Lung (tissue), 12 donors: ENCODE results near the gene RXFP2. TPM values are rescaled to one million over a fixed set of nuclear protein-coding genes. Genes with fewer than 3 reads are reported as not detected.

Experiments used
- ATAC-seq: fragments of 200-7000 bp; cut with Tn5 transposase; one replicate; pipeline ENCODE4 v1.9.1; 2020; ENCODE audit warnings: moderate number of reproducible peaks; ENCODE audit not compliant: insufficient read depth, low FRiP score
- DNase-seq, 3 donors: peaks; one replicate each; pipeline ENCODE4 v3.0.0-alpha.2; 2013 to 2017
- H3K27ac ChIP-seq, 2 donors: one replicate each; pipeline ENCODE4 v1.5.1; 2013; ENCODE audit warnings: mild to moderate bottlenecking in 2 of 2, moderate library complexity in 2 of 2, control low read depth in 1 of 2, inconsistent platforms in 1 of 2, low read depth in 1 of 2, low read length in 1 of 2
- H3K27me3 ChIP-seq, 3 donors: one replicate each; pipeline ENCODE4 v1.5.1; 2013; ENCODE audit warnings: low read length in 2 of 3; ENCODE audit not compliant: control insufficient read depth in 3 of 3, insufficient read depth in 3 of 3
- H3K36me3 ChIP-seq, 4 donors: one replicate each; pipeline ENCODE4 v1.5.1; 2013; ENCODE audit warnings: low read length in 4 of 4, mild to moderate bottlenecking in 1 of 4, moderate library complexity in 1 of 4; ENCODE audit not compliant: control insufficient read depth in 4 of 4, insufficient read depth in 4 of 4
- H3K4me1 ChIP-seq, 5 donors: one replicate each; pipeline ENCODE4 v1.5.1; 2013; ENCODE audit warnings: low read length in 5 of 5, mild to moderate bottlenecking in 2 of 5, moderate library complexity in 1 of 5; ENCODE audit not compliant: control insufficient read depth in 5 of 5, insufficient read depth in 5 of 5
- H3K4me3 ChIP-seq: one replicate; pipeline ENCODE4 v1.5.1; 2013; ENCODE audit warnings: mild to moderate bottlenecking, control low read depth, moderate library complexity
- H3K9ac ChIP-seq, 2 donors: one replicate each; pipeline ENCODE4 v1.5.1; 2013; ENCODE audit warnings: low read length in 2 of 2, control low read depth in 1 of 2; ENCODE audit not compliant: insufficient read depth in 1 of 2
- H3K9me3 ChIP-seq, 4 donors: one replicate each; pipeline ENCODE4 v1.5.1; 2013; ENCODE audit warnings: low read length in 3 of 4, mild to moderate bottlenecking in 1 of 4, moderate library complexity in 1 of 4; ENCODE audit not compliant: control insufficient read depth in 4 of 4, insufficient read depth in 3 of 4
- WGBS, 2 donors: extraction: QIAGEN DNeasy Blood & Tissue Kit; methylation state at CpG; one replicate each; pipeline ENCODE4 v1.1.7; 2013; 5-methylcytosine and 5-hydroxymethylcytosine counted together
- polyA plus RNA-seq, 2 donors: library from polyadenylated mRNA; stranded (reverse); fragments of 200-250 nt; gene quantifications; one replicate each; pipeline ENCODE4 v1.2.1, GENCODE V29; 2013
- total RNA-seq, 2 donors: library from RNA; depleted of rRNA in 1 of 2; stranded (reverse); fragments of >200 nt in 1 of 2; gene quantifications; one replicate each; pipeline ENCODE4 v1.2.1, GENCODE V29; 2014 to 2021
- TF ChIP-seq, protein P1 (sequence below): IDR thresholded peaks from 2 replicates; pipeline ENCODE4 v1.5.1; 2012; ENCODE audit warnings: mild to moderate bottlenecking; ENCODE audit errors: control extremely low read depth, extremely low read depth
- donor health status: control.
- donor health status: control.
- donor health status: Bipolar disorder and iron deficiency.
- donor health status: healthy.
- donor health status: DM: yes; HTN: yes; CAD: no.

Gene RXFP2
- total and polyA plus RNA-seq, 4 donors = not detected

DNA sequence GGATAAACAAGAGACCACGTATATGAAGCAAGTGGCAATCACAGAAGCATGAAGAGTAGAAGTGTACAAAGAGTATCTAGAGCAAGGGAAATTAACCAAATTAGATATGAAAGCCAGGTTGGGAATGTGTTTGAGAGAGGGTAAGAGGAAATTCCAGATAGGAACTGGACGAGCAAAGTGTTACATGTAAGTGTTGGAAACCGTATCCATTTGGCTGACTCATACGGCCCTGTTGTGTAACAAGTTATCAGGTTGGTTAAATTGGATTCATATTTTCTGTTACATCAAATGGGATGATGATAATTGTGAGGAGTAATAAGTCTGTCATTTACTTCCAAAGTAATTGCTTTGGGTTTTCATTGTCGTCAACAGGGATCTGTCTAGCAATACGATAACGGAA lies 46.7 kb downstream of the RXFP2 start:
- Histone ChIP-seq H3K27me3 (no peaks in the 10 kb centered on the region), H3K4me1 (no peaks in the 10 kb centered on the region), H3K27ac (no peak overlapping the region), H3K36me3 (no peaks in the 10 kb centered on the region), H3K4me3 (no peak overlapping the region), H3K9ac (no peak overlapping the region), H3K9me3 (no peaks in the 10 kb centered on the region)
- DNase-seq = no peak
- WGBS, 2 donors = 63 to 65% methylated on average over 7 of the region's 7 CpGs
- TF ChIP-seq, protein P1, sequence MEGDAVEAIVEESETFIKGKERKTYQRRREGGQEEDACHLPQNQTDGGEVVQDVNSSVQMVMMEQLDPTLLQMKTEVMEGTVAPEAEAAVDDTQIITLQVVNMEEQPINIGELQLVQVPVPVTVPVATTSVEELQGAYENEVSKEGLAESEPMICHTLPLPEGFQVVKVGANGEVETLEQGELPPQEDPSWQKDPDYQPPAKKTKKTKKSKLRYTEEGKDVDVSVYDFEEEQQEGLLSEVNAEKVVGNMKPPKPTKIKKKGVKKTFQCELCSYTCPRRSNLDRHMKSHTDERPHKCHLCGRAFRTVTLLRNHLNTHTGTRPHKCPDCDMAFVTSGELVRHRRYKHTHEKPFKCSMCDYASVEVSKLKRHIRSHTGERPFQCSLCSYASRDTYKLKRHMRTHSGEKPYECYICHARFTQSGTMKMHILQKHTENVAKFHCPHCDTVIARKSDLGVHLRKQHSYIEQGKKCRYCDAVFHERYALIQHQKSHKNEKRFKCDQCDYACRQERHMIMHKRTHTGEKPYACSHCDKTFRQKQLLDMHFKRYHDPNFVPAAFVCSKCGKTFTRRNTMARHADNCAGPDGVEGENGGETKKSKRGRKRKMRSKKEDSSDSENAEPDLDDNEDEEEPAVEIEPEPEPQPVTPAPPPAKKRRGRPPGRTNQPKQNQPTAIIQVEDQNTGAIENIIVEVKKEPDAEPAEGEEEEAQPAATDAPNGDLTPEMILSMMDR = no peak
- no peak for ATAC-seq

DNA sequence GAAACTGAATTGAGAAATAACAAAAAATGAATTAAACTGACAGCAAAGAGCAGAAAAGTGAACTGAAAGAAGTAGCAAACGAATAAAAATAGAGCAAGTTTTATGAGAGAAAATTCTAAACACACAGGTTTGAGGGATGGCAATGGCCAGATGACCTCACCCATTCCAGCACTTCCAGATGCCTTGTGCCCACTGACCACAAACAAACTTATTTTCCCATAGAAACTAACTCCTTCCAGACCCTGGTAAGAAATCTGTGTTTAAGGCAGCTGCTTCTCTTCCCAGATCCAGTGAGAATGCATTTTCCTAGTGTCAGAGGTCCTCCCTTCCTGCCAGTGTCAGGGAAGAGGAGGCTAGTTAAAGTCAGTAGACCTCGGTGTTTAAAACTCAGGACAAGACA lies 51.7 kb downstream of the RXFP2 start:
- Histone ChIP-seq H3K9ac (no peak overlapping the region), H3K36me3 (no peaks in the 10 kb centered on the region), H3K4me3 (no peak overlapping the region), H3K9me3 (peaks cover 0 to 2% (median 0%) of the 10 kb centered on the region in 4 donors), H3K27me3 (no peaks in the 10 kb centered on the region), H3K4me1 (no peaks in the 10 kb centered on the region), H3K27ac (no peak overlapping the region)
- DNase-seq (no peak), ATAC-seq (no peak)
- WGBS, 2 donors = 67 to 72% methylated on average over 2 of the region's 2 CpGs
- TF ChIP-seq, protein P1 = no peak

DNA sequence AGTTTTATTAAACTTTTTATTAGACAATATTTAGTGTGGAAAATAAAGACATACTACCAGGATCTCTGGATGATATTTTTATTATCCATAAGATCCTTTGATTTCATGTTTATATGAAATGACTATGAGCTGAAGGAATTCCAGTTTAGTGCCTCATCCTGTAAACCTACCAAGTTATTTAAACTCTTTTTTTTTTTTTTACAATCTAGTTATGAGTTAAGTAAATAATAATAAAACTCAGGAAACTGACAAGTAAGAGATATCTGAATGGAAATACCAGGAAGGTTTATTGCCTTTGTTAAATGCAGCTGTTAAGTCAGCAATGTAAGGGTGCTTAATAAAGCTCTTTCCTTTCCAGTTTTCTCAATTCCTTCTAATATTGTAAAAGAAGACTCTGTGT lies 53.9 kb downstream of the RXFP2 start:
- TF ChIP-seq, protein P1 = no peak
- Histone ChIP-seq H3K27ac (no peak overlapping the region), H3K9me3 (peaks cover 0 to 2% (median 0%) of the 10 kb centered on the region in 4 donors), H3K4me1 (no peaks in the 10 kb centered on the region), H3K36me3 (no peaks in the 10 kb centered on the region), H3K4me3 (no peak overlapping the region), H3K9ac (no peak overlapping the region), H3K27me3 (no peaks in the 10 kb centered on the region)
- no peak for ATAC-seq
- DNase-seq = no peak

- Histone ChIP-seq H3K27ac (no peak overlapping the region), H3K27me3 (no peaks in the 10 kb centered on the region), H3K36me3 (no peaks in the 10 kb centered on the region), H3K9me3 (peaks cover 0 to 2% (median 0%) of the 10 kb centered on the region in 4 donors), H3K4me1 (no peaks in the 10 kb centered on the region), H3K4me3 (no peak overlapping the region), H3K9ac (no peak overlapping the region)
- no peak for DNase-seq
- TF ChIP-seq, protein P1 = no peak
- no peak for ATAC-seq
- WGBS, 2 donors = 73 to 90% methylated on average over 3 of the region's 3 CpGs
Measured at GRCh38 chr13:31794452-31794851, 55.1 kb downstream of the RXFP2 start.
